ENCODE results near the gene GLRX5. TPM values are rescaled to one million over a fixed set of nuclear protein-coding genes. Genes with fewer than 3 reads are reported as not detected.
A peak's percentile ranks its signal among the peaks of the same experiment; 100 is the strongest.

GLRX5 gene
- polyA plus RNA-seq, 1 experiment = 58.6 TPM

- Histone ChIP-seq H3K9me3 (ENCODE audit: control insufficient read depth, insufficient read depth, low read length) (no peaks in the 10 kb centered on the region), H3K27me3 (ENCODE audit: control insufficient read depth, insufficient read depth, low read length) (no peaks in the 10 kb centered on the region), H3K4me3 (ENCODE audit: low read depth, low read length) (peak overlapping the region; percentile 81), H3K27ac (ENCODE audit: low read depth, low read length) (no peak overlapping the region)
- no peak for DNase-seq (ENCODE audit: low read depth, low spot score)
- no peak for TF ChIP-seq CTCF (IDR thresholded peaks at IDR 0.05; ENCODE audit: low read depth, low read length)
- POLR2A ChIA-PET = interaction anchor here (0.9 to 1.0 kb wide), 2 partner anchors 11 to 13 kb away, joined by 3 to 4 read pairs; no protein-coding TSS in a partner anchor
- CTCF ChIA-PET = interaction anchor here (0.6 to 2.6 kb wide), 5 partner anchors 9 to 110 kb away, joined by 5 to 22 read pairs (median 9); no protein-coding TSS in a partner anchor
These were observed 1.8 kb downstream of the GLRX5 start for GRCh38 chr14:95536671-95537070.

GRCh38 chr14:95537298-95538089 is 2.6 kb downstream of the GLRX5 start:
- TF ChIP-seq CTCF (IDR thresholded peaks at IDR 0.05; ENCODE audit: low read depth, low read length) = no peak
- ChIA-PET POLR2A (interaction anchor here (0.6 to 1.0 kb wide), 3 partner anchors 10 to 28 kb away, joined by 3 to 4 read pairs (median 3); no protein-coding TSS in a partner anchor), CTCF (interaction anchor here (1.3 to 2.6 kb wide), 4 partner anchors 10 to 95 kb away, joined by 5 to 22 read pairs (median 9); no protein-coding TSS in a partner anchor)
- Histone ChIP-seq H3K9me3 (ENCODE audit: control insufficient read depth, insufficient read depth, low read length) (no peaks in the 10 kb centered on the region), H3K27me3 (ENCODE audit: control insufficient read depth, insufficient read depth, low read length) (no peaks in the 10 kb centered on the region), H3K27ac (ENCODE audit: low read depth, low read length) (no peak overlapping the region), H3K4me3 (ENCODE audit: low read depth, low read length) (peak overlapping the region; percentile 81)
- DNase-seq (ENCODE audit: low read depth, low spot score) = no peak

GRCh38 chr14:95538801-95539509 is 4.1 kb downstream of the GLRX5 start:
- no peak overlapping the region for H3K27ac ChIP-seq (ENCODE audit: low read depth, low read length)
- H3K27me3 ChIP-seq (ENCODE audit: control insufficient read depth, insufficient read depth, low read length) = no peaks in the 10 kb centered on the region
- ChIA-PET CTCF (interaction anchor here (0.6 to 1.2 kb wide), 2 partner anchors 12 to 20 kb away, joined by 3 to 5 read pairs; no protein-coding TSS in a partner anchor), POLR2A (no interaction called here)
- no peak for TF ChIP-seq CTCF (IDR thresholded peaks at IDR 0.05; ENCODE audit: low read depth, low read length)
- no peak for DNase-seq (ENCODE audit: low read depth, low spot score)
- peaks cover 3% of the 10 kb centered on the region; the same call in 1 of the 2 replicates for H3K9me3 ChIP-seq (ENCODE audit: control insufficient read depth, insufficient read depth, low read length)
- no peak overlapping the region for H3K4me3 ChIP-seq (ENCODE audit: low read depth, low read length)

GRCh38 chr14:95540236-95540855 is 5.5 kb downstream of the GLRX5 start:
- ChIA-PET CTCF (interaction anchor here (1.0 to 1.2 kb wide), 3 partner anchors 13 to 107 kb away, joined by 3 read pairs; no protein-coding TSS in a partner anchor), POLR2A (interaction anchor here (0.6 to 0.7 kb wide), 2 partner anchors 12 to 877 kb away, joined by 3 to 6 read pairs; no protein-coding TSS in a partner anchor)
- Histone ChIP-seq H3K27me3 (ENCODE audit: control insufficient read depth, insufficient read depth, low read length) (no peaks in the 10 kb centered on the region), H3K27ac (ENCODE audit: low read depth, low read length) (no peak overlapping the region), H3K4me3 (ENCODE audit: low read depth, low read length) (no peak overlapping the region), H3K9me3 (ENCODE audit: control insufficient read depth, insufficient read depth, low read length) (peaks cover 14% of the 10 kb centered on the region)
- no peak for TF ChIP-seq CTCF (IDR thresholded peaks at IDR 0.05; ENCODE audit: low read depth, low read length)
- no peak for DNase-seq (ENCODE audit: low read depth, low spot score)

All from AG04450 (cell line).